BJ (cell line): ENCODE measurements around the gene EFCAB6. TPM values are rescaled to one million over a fixed set of nuclear protein-coding genes. Genes with fewer than 3 reads are reported as not detected.

Experiments
- CTCF ChIA-PET: fragments of 350-600 bp; formaldehyde crosslinking; extraction: SDS; loops from one replicate; lab custom pipeline; 2021; ENCODE audit warnings: antibody characterized with exemption, inconsistent platforms; lab: Yijun Ruan, JAX
- POLR2A ChIA-PET: fragments of 300-600 bp; sonication (Branson Sonifier 250); formaldehyde crosslinking; extraction: SDS; loops from one replicate; lab custom pipeline; 2021; ENCODE audit warnings: antibody characterized with exemption; lab: Charles Lee
- DNase-seq: peaks from one replicate; pipeline ENCODE4 v3.0.0-alpha.2; 2011; ENCODE audit warnings: low read depth
- H3K27me3 ChIP-seq: 2 replicates; pipeline ENCODE4 v1.6.0; 2011; ENCODE audit warnings: low read length; ENCODE audit not compliant: control insufficient read depth, insufficient read depth
- H3K36me3 ChIP-seq: 2 replicates; pipeline ENCODE4 v1.5.1; 2011; ENCODE audit warnings: low read length; ENCODE audit not compliant: control insufficient read depth, insufficient read depth
- H3K4me3 ChIP-seq: 2 replicates; pipeline ENCODE4 v1.5.1; 2011; ENCODE audit warnings: low read depth, mild to moderate bottlenecking, control low read depth, low read length
- polyA plus RNA-seq: library from polyadenylated mRNA; depleted of rRNA; stranded (reverse); fragments of >200 nt; gene quantifications from 2 replicates; pipeline ENCODE4 v1.2.3, GENCODE V29; 2011
- TF ChIP-seq, protein P1 (sequence below): IDR thresholded peaks from 2 replicates; pipeline ENCODE4 v1.5.1; 2011; ENCODE audit warnings: low read depth, mild to moderate bottlenecking, control low read depth, inconsistent platforms, low read length, moderate library complexity; ENCODE audit not compliant: insufficient read depth

The EFCAB6 gene
- polyA plus RNA-seq, 1 experiment: 0.75 TPM

DNA sequence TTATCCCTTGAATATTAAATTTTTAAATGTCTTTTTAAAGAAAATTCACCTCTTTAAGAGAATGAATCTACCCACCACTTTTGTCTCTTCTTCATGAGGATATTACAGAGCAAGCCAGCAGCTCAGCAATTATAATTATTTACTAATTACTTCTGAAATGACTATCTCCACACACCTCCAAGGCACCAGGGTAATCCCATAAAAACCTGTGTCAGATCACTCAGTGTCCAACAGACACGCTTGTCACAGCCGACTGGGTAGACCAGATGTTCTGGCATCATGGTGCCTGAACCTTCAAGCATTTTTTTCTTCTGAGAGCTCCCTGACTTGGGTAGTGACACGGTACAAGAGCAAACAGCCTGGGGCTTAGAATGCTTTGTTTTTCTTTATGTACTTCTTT lies 61.4 kb downstream of the EFCAB6 start:
- ChIA-PET CTCF (no interaction called here), POLR2A (no interaction called here)
- TF ChIP-seq, protein P1, sequence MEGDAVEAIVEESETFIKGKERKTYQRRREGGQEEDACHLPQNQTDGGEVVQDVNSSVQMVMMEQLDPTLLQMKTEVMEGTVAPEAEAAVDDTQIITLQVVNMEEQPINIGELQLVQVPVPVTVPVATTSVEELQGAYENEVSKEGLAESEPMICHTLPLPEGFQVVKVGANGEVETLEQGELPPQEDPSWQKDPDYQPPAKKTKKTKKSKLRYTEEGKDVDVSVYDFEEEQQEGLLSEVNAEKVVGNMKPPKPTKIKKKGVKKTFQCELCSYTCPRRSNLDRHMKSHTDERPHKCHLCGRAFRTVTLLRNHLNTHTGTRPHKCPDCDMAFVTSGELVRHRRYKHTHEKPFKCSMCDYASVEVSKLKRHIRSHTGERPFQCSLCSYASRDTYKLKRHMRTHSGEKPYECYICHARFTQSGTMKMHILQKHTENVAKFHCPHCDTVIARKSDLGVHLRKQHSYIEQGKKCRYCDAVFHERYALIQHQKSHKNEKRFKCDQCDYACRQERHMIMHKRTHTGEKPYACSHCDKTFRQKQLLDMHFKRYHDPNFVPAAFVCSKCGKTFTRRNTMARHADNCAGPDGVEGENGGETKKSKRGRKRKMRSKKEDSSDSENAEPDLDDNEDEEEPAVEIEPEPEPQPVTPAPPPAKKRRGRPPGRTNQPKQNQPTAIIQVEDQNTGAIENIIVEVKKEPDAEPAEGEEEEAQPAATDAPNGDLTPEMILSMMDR: no peak
- Histone ChIP-seq H3K4me3 (no peak overlapping the region), H3K27me3 (no peaks in the 10 kb centered on the region; the same call in 1 of the 2 replicates), H3K36me3 (no peaks in the 10 kb centered on the region)
- no peak for DNase-seq

DNA sequence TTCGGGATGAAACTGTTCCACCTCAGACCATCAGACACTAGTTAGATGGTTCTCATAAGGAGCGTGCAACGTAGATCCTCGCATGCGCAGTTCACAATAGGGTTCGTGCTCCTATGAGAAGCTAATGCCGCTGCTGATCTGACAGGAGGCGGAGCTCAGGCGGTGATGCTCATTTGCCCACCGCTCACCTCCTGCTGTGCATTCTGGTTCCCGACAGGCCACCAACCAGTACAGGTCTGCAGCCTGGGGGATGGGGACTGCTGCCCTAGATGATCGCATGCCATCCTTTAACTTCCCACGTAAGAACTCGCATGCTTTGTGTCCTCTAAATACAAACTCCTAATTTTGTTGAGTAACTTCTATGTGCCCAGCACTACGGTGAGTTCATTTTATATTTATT lies 62.6 kb downstream of the EFCAB6 start:
- POLR2A ChIA-PET: no interaction called here
- H3K4me3 ChIP-seq: no peak overlapping the region
- no peak for DNase-seq
- TF ChIP-seq, protein P1: no peak
- H3K27me3 ChIP-seq: no peaks in the 10 kb centered on the region; the same call in 1 of the 2 replicates
- no peaks in the 10 kb centered on the region for H3K36me3 ChIP-seq
- CTCF ChIA-PET: interaction anchor here (0.9 kb wide), 1 partner anchor 19 kb away, joined by 3 read pairs; no protein-coding TSS in a partner anchor

DNA sequence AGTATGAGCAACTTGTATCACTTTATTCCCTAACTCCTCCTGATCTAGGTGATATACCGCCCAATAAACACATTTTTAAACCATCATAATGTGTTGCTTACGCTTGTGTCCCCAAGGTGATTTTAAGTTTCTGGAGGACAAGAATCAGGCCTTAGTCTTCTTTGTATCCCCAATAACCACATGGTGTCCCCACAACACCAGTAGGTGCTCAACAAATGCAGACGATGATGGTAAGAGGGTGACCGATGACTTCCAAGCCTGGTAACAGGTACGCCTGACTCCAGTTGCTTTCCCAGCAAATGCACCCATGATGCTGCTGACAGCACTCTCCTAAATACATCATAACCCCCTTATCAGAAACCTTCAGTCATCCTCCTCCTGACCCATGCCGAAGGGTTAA lies 64.2 kb downstream of the EFCAB6 start:
- TF ChIP-seq, protein P1: no peak
- H3K4me3 ChIP-seq: no peak overlapping the region
- no peaks in the 10 kb centered on the region; the same call in 1 of the 2 replicates for H3K27me3 ChIP-seq
- no peaks in the 10 kb centered on the region for H3K36me3 ChIP-seq
- CTCF ChIA-PET: no interaction called here
- POLR2A ChIA-PET: no interaction called here
- no peak for DNase-seq

DNA sequence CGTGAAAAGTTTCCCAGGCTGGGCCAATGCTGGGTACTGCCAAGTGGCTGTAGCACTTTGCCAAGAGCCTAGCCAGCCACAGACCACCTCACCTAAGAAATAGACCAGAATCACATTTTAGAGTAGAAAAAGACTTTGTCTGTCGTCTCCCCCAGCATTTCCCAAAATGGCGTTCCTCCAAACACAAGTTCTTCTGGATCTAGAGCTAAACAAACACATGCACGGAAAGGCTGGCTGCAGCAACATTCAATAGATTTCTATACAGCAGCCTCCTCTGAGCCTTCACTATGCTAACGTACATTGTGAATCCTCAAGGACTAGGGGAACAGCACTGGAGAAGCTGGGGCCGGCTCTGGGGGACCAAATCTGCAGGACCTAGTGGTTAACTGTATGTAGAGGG lies 65.0 kb downstream of the EFCAB6 start:
- DNase-seq: no peak
- POLR2A ChIA-PET: no interaction called here
- Histone ChIP-seq H3K36me3 (no peaks in the 10 kb centered on the region), H3K27me3 (no peaks in the 10 kb centered on the region; the same call in 1 of the 2 replicates), H3K4me3 (no peak overlapping the region)
- TF ChIP-seq, protein P1: no peak
- CTCF ChIA-PET: interaction anchor here (1.6 kb wide), 1 partner anchor 12 kb away, joined by 3 read pairs; no protein-coding TSS in a partner anchor

DNA sequence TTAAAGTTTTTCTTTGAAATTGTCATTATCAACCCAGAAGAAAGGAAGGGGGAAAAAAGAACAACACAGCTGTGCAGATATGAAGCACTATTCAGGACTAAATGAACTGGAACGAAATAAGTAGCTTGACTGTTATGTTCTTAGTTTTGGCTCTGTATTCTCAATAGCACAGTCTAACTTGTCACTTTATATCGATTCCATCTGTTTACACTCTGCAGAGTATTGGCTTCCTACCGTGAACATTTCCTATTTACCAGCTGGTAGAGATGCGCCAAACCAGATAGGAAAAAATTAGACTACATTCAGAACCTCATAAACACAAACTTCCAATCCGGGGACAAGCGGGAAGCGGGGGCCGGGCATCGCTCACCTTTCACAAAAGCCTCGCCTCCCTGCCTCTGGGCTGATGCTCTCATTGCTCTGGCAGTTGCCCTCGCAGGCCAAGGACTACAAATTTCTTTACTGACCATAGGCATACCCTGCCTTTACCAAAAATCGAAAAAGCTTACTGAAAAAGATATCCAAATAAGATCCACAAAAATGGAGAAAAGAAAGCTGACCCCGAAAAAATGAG lies 66.2 kb downstream of the EFCAB6 start:
- Histone ChIP-seq H3K36me3 (no peaks in the 10 kb centered on the region), H3K4me3 (no peak overlapping the region), H3K27me3 (no peaks in the 10 kb centered on the region)
- ChIA-PET POLR2A (no interaction called here), CTCF (interaction anchor here (0.9 to 1.6 kb wide), 3 partner anchors 11 to 33 kb away, joined by 3 to 4 read pairs (median 3); no protein-coding TSS in a partner anchor)
- TF ChIP-seq, protein P1: no peak
- no peak for DNase-seq
